ENCODE measurements around the gene KRT17. TPM values are rescaled to one million over a fixed set of nuclear protein-coding genes. Genes with fewer than 3 reads are reported as not detected.
"Not testable (repeated sequence)": the region's sequence is repeated elsewhere in the genome, so short reads cannot be mapped to it uniquely, and the experiment has no call there.

Gene KRT17
- total RNA-seq, 1 donor from 2014 or later, result 216 TPM

GRCh38 chr17:41578538-41578937, 45.8 kb downstream of the KRT17 start:
- Histone ChIP-seq H3K4me3 (ENCODE audit: low read depth, low read length) (no peak overlapping the region), H3K27me3 (ENCODE audit: control insufficient read depth, insufficient read depth, low read length) (peaks cover 6% of the 10 kb centered on the region), H3K36me3 (ENCODE audit: control insufficient read depth, insufficient read depth, low read length) (no peaks in the 10 kb centered on the region)
- TF ChIP-seq CTCF (IDR thresholded peaks at IDR 0.05; ENCODE audit: insufficient read depth, low read length, poor library complexity, severe bottlenecking), result no peak
- no peak for DNase-seq (ENCODE audit: low read depth)

DNA sequence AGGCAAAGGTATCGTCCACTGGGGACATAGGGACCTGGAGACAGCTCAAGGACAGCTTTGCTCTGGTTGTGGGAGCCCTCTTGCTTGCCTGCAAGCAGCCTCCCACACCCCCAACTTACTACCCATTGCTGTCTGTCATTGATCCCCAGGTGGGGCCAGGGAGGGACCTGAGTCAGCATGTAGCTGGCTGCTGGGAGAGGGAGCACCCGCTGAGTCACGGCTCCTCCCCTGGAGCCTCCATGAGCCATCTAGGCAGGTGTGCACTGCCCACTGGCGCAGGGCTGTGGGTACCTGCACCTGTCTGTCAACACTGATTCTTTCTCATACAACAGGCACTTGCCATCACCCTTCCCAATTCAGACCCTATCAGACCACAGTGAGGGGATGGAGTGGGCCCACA, 47.6 kb downstream of the KRT17 start:
- H3K4me3 ChIP-seq (ENCODE audit: low read depth, low read length); DNase-seq (ENCODE audit: low read depth); H3K36me3 ChIP-seq (ENCODE audit: control insufficient read depth, insufficient read depth, low read length): not testable (repeated sequence)
- H3K27me3 ChIP-seq (ENCODE audit: control insufficient read depth, insufficient read depth, low read length), result peaks cover 16% of the 10 kb centered on the region

DNA sequence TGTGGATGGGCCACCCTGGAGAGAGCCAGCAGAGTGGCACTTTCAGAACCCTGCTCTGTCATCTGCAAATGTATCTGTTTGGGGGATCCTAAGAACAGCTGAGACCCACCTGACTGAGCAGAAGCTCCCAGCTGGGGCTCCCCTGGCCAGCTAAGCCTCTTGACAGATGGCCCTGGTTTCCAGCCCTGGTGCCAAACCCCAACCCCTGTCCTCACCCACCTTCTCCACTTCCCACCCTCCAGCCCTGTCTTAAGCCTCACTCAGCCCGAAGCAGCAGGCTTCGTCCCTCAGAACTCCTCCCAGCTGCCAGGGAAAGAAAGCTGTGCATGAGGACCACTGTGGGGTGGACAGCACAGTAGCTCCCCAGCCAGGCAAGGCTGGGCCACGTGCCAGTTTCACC, 49.0 kb downstream of the KRT17 start:
- no peak for TF ChIP-seq CTCF (IDR thresholded peaks at IDR 0.05; ENCODE audit: insufficient read depth, low read length, poor library complexity, severe bottlenecking)

GRCh38 chr17:41571561-41572434, 52.6 kb downstream of the KRT17 start, which contains the start of gene KRT9:
Gene KRT9 (minus strand): TSS chr17:41572059. CDS start chr17:41571992, 67 bp downstream.
- TF ChIP-seq CTCF (IDR thresholded peaks at IDR 0.05; ENCODE audit: insufficient read depth, low read length, poor library complexity, severe bottlenecking), result no peak
- no peak for DNase-seq (ENCODE audit: low read depth)
- Histone ChIP-seq H3K4me3 (ENCODE audit: low read depth, low read length) (no peak within 1 kb of the TSS), H3K27me3 (ENCODE audit: control insufficient read depth, insufficient read depth, low read length) (peaks cover 42% of the 10 kb centered on the region), H3K36me3 (ENCODE audit: control insufficient read depth, insufficient read depth, low read length) (no peaks in the 10 kb centered on the region)

More for the DNA sequence above, 49.0 kb downstream of the KRT17 start:
- H3K36me3 ChIP-seq (ENCODE audit: control insufficient read depth, insufficient read depth, low read length), result no peaks in the 10 kb centered on the region
- H3K4me3 ChIP-seq (ENCODE audit: low read depth, low read length), result no peak overlapping the region
- peaks cover 26% of the 10 kb centered on the region for H3K27me3 ChIP-seq (ENCODE audit: control insufficient read depth, insufficient read depth, low read length)
- DNase-seq (ENCODE audit: low read depth), result no peak

Other genes starting within 250 kb of the KRT17 start
- 2.5 and 5.5 TPM in 2 replicates for gene KRT34, start 242.3 kb downstream of the KRT17 start, total RNA-seq
- gene KRT31, start 227.0 kb downstream of the KRT17 start, total RNA-seq, result not detected in 2 replicates
- gene KRT37, start 200.0 kb downstream of the KRT17 start, total RNA-seq, result not detected in 2 replicates
- not detected in 2 replicates for gene KRT38, start 183.6 kb downstream of the KRT17 start, total RNA-seq
- not detected in 2 replicates for gene KRT32, start 157.2 kb downstream of the KRT17 start, total RNA-seq
- not detected in 2 replicates for gene KRT35, start 143.4 kb downstream of the KRT17 start, total RNA-seq
- not detected in 2 replicates for gene KRT36, start 134.7 kb downstream of the KRT17 start, total RNA-seq
- gene KRT13, start 119.0 kb downstream of the KRT17 start, total RNA-seq, result 0.96 TPM in 1 of 2 replicates, not detected in the other
- gene KRT15, start 105.7 kb downstream of the KRT17 start, total RNA-seq, result 1.3 and 1.6 TPM in 2 replicates
- gene KRT19, start 96.3 kb downstream of the KRT17 start, total RNA-seq, result 851 and 925 TPM in 2 replicates
- not detected in 2 replicates for gene KRT9, start 52.5 kb downstream of the KRT17 start, total RNA-seq
- not detected in 2 replicates for gene KRT14, start 37.7 kb downstream of the KRT17 start, total RNA-seq
- gene KRT16, start 11.8 kb downstream of the KRT17 start, total RNA-seq, result 4.2 and 4.8 TPM in 2 replicates
- gene EIF1, start 64.3 kb upstream of the KRT17 start, total RNA-seq, result 318 and 368 TPM in 2 replicates
- not detected in 2 replicates for gene GAST, start 87.8 kb upstream of the KRT17 start, total RNA-seq
- 0.96 and 1.6 TPM in 2 replicates for gene HAP1, start 110.1 kb upstream of the KRT17 start, total RNA-seq
- gene JUP, start 162.1 kb upstream of the KRT17 start, total RNA-seq, result 749 and 895 TPM in 2 replicates
- 50.5 and 58.4 TPM in 2 replicates for gene P3H4, start 187.4 kb upstream of the KRT17 start, total RNA-seq
- gene FKBP10, start 188.4 kb upstream of the KRT17 start, total RNA-seq, result 152 and 157 TPM in 2 replicates
- 60.2 and 61.5 TPM in 2 replicates for gene NT5C3B, start 211.7 kb upstream of the KRT17 start, total RNA-seq
- gene KLHL10, start 213.2 kb upstream of the KRT17 start, total RNA-seq, result not detected in 2 replicates
- gene KLHL11, start 240.8 kb upstream of the KRT17 start, total RNA-seq, result 28.3 and 29.2 TPM in 2 replicates